ENCODE measurements around the gene GSPT1.

The GSPT1 gene

DNA sequence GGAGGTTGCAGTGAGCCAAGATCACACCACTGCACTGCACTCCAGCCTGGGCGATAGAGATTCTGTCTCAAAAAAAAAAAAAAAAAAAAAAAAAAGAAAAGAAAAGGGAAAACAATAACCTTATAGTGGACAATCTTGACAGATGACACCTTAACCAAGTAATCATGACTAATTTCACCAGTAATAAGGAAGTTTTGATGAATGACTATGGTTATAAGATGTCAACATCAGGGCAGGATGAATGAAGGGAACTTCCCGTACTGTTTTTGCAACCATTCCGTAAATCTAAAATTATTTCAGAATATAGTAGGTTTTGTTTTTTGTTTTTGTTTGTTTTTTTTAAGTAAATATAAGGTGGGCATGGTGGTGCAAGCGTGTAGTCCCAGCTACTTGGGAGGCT, 23.0 kb downstream of the GSPT1 start:
- H3K4me3 Mint-ChIP-seq = no peak overlapping the region
- H3K27ac Mint-ChIP-seq = no peak overlapping the region
- H3K27me3 Mint-ChIP-seq = no peaks in the 10 kb centered on the region
- ATAC-seq (no peak), DNase-seq (no peak)
- peaks cover 10% of the 10 kb centered on the region for H3K4me1 Mint-ChIP-seq
- no peaks in the 10 kb centered on the region for H3K9me3 Mint-ChIP-seq
- peaks cover 35% of the 10 kb centered on the region for H3K36me3 Mint-ChIP-seq (ENCODE audit: low read depth)

DNA sequence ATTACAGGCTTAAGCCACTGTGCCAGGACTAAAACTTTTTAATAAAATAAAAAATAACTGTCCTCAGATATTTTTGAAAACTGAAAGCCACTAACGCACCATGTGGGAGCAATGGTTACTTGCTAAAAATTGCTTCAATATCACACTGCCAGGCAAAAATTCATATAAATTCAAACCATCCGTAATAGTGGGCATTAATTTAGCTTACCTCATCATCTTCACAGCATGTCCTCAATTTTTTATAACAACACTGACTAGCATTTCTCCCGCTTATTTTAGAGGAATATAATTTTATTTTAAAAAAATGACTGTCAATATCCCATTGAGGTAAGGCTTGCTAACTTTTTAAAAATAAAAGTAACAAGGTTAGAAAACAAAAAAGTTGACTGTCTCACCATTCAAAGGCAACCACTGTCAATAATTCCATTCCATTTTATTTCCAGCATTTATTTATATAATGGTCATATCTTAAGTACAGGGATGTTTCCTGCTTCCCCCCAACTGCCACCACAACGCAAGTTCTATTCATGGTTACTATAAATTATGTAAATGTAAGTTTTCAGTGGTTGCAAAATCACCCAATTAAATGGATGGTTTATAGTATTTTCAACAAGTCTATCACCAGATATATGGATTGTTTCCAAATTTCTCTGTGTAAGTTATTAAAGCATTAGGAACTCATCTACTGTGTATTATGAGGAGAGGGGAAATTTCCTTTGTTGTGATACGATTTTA, 25.4 kb downstream of the GSPT1 start:
- H3K27me3 Mint-ChIP-seq = no peaks in the 10 kb centered on the region
- H3K27ac Mint-ChIP-seq = no peak overlapping the region
- no peak for DNase-seq
- H3K4me3 Mint-ChIP-seq = no peak overlapping the region
- H3K9me3 Mint-ChIP-seq = no peaks in the 10 kb centered on the region
- no peak for ATAC-seq
- peaks cover 42% of the 10 kb centered on the region for H3K36me3 Mint-ChIP-seq (ENCODE audit: low read depth)
- H3K4me1 Mint-ChIP-seq = no peaks in the 10 kb centered on the region

DNA sequence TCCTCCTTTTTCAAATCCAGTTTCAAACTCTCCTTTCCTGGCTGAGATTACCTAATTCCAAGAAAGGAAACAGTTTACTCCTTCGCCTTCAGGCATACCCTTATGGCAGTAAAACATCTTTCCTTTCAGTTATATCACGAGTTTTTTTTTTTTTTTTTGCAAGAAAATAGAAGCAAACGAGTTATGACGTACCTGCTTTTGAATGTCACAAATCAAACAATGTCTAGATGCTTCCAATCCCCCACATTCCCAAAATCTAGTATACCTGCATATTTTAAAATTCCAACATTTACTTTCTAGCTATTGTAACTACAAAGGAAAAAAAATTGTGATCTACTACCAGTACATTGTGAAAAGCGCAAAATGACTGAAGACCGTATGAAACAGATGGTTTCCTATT, 28.9 kb downstream of the GSPT1 start:
- DNase-seq (no peak), ATAC-seq (no peak)
- H3K36me3 Mint-ChIP-seq (ENCODE audit: low read depth) = peaks cover 49% of the 10 kb centered on the region
- H3K27ac Mint-ChIP-seq = no peak overlapping the region
- no peaks in the 10 kb centered on the region for H3K9me3 Mint-ChIP-seq
- no peaks in the 10 kb centered on the region for H3K4me1 Mint-ChIP-seq
- no peak overlapping the region for H3K4me3 Mint-ChIP-seq
- H3K27me3 Mint-ChIP-seq = no peaks in the 10 kb centered on the region

DNA sequence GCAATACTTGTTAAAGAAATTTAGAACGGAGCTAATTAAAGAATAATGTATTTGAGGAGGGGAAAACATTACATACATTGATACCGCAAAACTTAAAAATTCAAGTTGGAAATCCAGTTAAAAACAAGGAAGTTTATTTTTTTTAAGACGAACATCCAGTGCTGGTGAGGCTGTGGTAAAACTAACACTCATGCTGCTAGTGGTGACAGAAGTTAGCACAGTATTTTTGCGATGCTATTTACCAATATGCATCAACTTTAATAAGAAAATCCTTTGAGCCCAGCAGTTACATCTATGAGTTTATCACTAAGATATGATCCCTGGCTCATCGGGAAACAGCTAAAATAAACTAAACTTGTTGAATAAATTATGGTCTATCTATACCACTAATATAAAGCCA, 31.7 kb downstream of the GSPT1 start:
- Mint-ChIP-seq H3K27me3 (no peaks in the 10 kb centered on the region), H3K4me3 (no peak overlapping the region), H3K36me3 (ENCODE audit: low read depth) (peaks cover 56% of the 10 kb centered on the region), H3K4me1 (no peaks in the 10 kb centered on the region), H3K27ac (no peak overlapping the region), H3K9me3 (no peaks in the 10 kb centered on the region)
- DNase-seq (no peak), ATAC-seq (no peak)

DNA sequence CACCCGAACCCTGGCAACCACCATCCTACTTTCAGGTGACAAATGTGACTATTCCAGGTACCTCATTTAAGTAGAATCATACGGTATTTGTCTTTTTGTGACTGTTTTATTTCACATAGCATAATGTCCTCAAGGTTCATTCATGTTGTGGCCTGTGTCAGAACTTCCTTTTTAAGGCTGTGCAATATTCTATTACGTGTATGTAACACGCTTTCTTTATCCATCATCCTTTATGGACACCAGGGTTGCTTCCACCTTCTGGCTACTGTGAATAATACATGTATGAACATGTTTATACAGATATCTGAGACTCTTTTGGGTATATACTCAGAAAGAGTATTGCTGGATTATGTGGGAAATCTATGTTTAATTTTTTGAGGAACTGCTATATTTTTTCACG, 35.7 kb downstream of the GSPT1 start:
- Mint-ChIP-seq H3K9me3 (no peaks in the 10 kb centered on the region), H3K4me3 (no peak overlapping the region), H3K4me1 (no peaks in the 10 kb centered on the region), H3K27ac (no peak overlapping the region), H3K36me3 (ENCODE audit: low read depth) (peaks cover 56% of the 10 kb centered on the region), H3K27me3 (no peaks in the 10 kb centered on the region)
- DNase-seq = no peak
- no peak for ATAC-seq

DNA sequence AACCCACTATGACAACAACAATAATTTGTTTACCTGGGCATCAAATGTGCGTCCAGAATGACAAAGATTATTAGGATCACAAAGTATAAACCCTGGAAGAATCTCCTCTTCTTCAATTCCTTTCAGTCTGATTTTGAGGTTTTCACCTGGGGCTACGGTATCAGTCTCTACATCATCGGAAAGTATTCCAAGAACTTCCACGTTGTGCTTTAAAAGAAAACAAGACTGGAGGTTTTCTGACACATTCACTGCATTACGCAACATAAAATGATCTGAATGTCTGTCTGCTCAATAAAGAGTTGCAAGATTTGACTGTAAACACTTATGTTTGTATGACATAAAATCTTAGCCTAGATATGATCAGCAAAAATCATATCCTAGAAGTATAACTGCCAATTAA, 38.4 kb downstream of the GSPT1 start:
- Mint-ChIP-seq H3K27me3 (no peaks in the 10 kb centered on the region), H3K36me3 (ENCODE audit: low read depth) (peaks cover 59% of the 10 kb centered on the region)

DNA sequence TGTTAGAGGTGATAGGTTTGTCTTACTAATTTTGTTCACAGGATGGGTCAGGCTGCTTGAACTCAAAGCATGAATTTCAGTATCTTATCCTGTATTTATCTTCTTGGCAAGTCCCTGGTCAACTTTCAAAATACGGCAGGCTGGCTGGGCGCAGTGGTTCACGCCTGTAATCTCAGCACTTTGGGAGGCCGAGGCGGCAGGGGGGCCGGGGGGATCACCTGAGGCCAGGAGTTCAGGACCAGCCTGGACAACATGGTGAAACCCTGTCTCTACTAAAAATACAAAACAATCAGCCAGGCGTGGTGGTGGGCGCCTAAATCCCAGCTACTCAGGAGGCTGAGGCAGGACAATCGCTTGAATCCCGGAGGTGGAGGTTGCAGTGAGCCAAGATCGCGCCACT, 39.5 kb downstream of the GSPT1 start:
- Mint-ChIP-seq H3K4me1 (no peaks in the 10 kb centered on the region), H3K36me3 (ENCODE audit: low read depth) (peaks cover 56% of the 10 kb centered on the region), H3K27ac (no peak overlapping the region), H3K27me3 (no peaks in the 10 kb centered on the region), H3K4me3 (no peak overlapping the region), H3K9me3 (no peaks in the 10 kb centered on the region)
- no peak for ATAC-seq
- no peak for DNase-seq

More for the DNA sequence above, 38.4 kb downstream of the GSPT1 start:
- ATAC-seq (no peak), DNase-seq (no peak)
- no peaks in the 10 kb centered on the region for H3K9me3 Mint-ChIP-seq
- H3K27ac Mint-ChIP-seq = no peak overlapping the region
- H3K4me1 Mint-ChIP-seq = no peaks in the 10 kb centered on the region
- no peak overlapping the region for H3K4me3 Mint-ChIP-seq

DNA sequence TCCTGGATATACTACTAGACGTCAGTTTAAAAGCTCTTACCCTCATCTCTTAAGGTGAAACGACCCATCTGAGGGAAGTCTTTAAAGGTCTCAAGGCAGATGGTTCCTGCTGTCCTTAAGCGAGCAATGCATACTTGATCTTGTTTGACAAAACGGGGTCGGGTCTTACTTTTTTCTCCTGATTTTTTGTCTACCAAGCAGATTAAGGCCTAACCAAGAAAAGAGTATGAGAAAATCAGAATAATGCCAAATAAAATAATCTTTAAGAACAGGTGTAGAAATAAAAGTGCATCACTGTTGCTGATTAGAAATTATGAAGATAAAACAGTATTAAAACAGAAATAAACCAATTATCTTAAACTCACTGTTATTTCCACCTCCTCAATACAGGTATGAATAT, 40.0 kb downstream of the GSPT1 start:
- Mint-ChIP-seq H3K27ac (peak overlapping the region; percentile 12), H3K4me3 (no peak overlapping the region), H3K27me3 (no peaks in the 10 kb centered on the region), H3K36me3 (ENCODE audit: low read depth) (peaks cover 54% of the 10 kb centered on the region), H3K4me1 (no peaks in the 10 kb centered on the region), H3K9me3 (no peaks in the 10 kb centered on the region)
- no peak for DNase-seq
- ATAC-seq = no peak

DNA sequence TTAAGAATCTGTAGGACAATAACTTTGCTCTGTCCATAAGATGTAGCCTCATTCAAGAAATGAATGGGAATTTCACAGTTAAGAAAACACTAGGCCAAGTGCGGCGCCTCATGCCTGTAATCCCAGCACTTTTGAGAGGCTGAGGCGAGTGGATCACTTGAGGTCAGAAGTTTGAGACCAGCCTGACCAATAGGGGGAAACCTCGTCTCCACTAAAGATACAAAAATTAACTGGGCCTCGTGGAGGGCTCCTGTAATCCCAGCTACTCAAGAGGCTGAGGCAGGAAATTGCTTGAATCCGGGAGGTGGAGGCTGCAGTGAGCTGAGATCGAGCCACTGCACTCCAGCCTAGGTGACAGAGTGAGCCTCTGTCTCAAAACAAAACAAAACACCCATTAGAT, 44.6 kb downstream of the GSPT1 start:
- ATAC-seq (no peak), DNase-seq (no peak)
- peaks cover 14% of the 10 kb centered on the region for H3K4me1 Mint-ChIP-seq
- peak overlapping the region; percentile 9 for H3K27ac Mint-ChIP-seq
- no peaks in the 10 kb centered on the region for H3K9me3 Mint-ChIP-seq
- peaks cover 47% of the 10 kb centered on the region for H3K36me3 Mint-ChIP-seq (ENCODE audit: low read depth)
- no peak overlapping the region for H3K4me3 Mint-ChIP-seq
- no peaks in the 10 kb centered on the region for H3K27me3 Mint-ChIP-seq

DNA sequence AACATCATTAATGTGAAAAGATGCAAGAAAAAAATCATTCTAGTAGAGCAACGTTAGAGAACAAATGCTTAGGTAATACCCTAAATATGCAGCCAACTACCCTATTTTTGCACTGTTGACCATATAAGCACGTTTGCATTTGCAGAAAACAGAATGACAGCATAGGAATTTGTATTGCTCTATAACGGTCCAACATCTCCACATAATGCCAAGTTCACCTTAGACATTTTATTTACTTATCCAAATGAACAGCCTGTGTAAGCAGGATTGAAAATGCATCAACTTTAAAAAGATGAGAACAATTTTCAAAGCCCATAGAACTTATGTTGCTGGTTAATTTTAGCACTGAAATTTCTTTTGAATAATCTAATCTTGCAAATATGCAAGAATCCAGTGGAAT, 45.4 kb downstream of the GSPT1 start:
- no peak for DNase-seq
- no peak overlapping the region for H3K4me3 Mint-ChIP-seq
- H3K4me1 Mint-ChIP-seq = peaks cover 22% of the 10 kb centered on the region
- no peak for ATAC-seq
- no peak overlapping the region for H3K27ac Mint-ChIP-seq
- no peaks in the 10 kb centered on the region for H3K27me3 Mint-ChIP-seq
- peaks cover 44% of the 10 kb centered on the region for H3K36me3 Mint-ChIP-seq (ENCODE audit: low read depth)
- no peaks in the 10 kb centered on the region for H3K9me3 Mint-ChIP-seq

DNA sequence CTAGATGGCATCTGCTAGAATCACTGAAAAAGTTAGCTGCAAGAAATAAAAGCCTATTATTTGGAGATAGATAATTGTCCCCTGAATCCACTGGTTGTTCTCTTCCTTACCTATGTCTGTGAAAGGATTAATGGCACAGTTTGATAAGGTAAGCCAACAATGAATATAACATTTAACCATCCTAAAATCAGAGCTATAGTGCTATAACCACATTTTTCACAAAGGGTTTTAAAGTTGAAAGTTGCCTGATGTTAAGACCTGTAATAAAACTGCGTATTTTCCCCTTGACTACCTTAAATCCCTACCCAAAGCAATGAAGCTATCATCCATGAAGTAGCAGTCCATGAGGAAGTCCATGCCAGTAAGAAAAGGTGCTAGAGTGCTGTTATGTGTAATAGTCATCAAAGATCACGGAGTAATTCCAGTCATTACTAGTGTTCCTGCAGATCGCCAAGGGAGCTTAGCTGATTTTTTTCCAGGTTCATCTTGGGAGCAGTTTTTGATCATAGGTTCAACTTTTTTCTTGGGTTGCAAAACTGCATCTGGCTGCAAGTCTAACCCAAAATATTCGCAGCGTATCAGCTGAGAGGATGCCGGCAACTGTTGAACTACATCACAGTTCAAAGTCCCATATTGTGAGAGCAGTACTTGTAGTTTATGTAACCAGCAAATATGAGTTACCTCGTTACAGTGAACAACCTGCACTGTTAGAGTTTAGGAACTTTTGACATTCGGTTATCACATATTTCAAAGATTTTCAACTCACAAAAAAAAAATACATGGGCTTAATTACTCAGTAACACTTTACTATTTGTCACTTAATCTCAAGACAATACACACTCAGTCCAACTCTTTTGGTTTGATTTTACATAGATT, 46.2 kb downstream of the GSPT1 start:
- H3K4me3 Mint-ChIP-seq = no peak overlapping the region
- H3K36me3 Mint-ChIP-seq (ENCODE audit: low read depth) = peaks cover 36% of the 10 kb centered on the region
- H3K27ac Mint-ChIP-seq = no peak overlapping the region
- ATAC-seq (no peak), DNase-seq (no peak)
- no peaks in the 10 kb centered on the region for H3K27me3 Mint-ChIP-seq
- H3K4me1 Mint-ChIP-seq = peaks cover 28% of the 10 kb centered on the region
- H3K9me3 Mint-ChIP-seq = no peaks in the 10 kb centered on the region

DNA sequence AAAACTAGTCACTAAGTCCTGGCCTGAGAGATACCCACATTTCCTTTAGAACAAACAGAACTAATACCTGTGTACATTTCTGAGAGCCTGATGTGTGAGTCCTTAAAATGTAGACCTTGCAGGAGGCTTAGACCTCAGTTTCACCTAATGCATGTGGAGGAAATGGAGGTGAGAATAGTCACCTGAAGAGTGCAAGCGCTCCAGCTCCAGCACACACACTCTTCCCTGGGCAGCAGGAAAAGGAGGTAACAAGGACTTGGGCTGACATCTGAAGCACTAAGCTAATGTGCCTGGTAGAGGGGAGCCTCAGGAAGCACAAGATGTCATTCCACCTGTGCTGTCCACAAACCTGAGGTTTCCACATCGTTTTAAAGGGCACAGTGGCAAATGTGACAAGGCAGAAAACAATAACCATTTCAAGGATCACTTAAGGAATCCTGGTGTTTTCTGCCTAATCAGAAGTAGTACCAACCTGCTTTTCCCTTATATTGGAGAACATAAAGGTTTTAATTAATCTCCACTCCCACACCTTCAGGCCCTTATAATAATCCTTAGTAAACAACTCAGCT, 47.3 kb downstream of the GSPT1 start:
- DNase-seq = no peak
- peaks cover 30% of the 10 kb centered on the region for H3K4me1 Mint-ChIP-seq
- no peaks in the 10 kb centered on the region for H3K9me3 Mint-ChIP-seq
- peak; percentile 22 for ATAC-seq
- H3K36me3 Mint-ChIP-seq (ENCODE audit: low read depth) = peaks cover 26% of the 10 kb centered on the region
- peak overlapping the region; percentile 49 for H3K27ac Mint-ChIP-seq
- no peaks in the 10 kb centered on the region for H3K27me3 Mint-ChIP-seq
- no peak overlapping the region for H3K4me3 Mint-ChIP-seq

DNA sequence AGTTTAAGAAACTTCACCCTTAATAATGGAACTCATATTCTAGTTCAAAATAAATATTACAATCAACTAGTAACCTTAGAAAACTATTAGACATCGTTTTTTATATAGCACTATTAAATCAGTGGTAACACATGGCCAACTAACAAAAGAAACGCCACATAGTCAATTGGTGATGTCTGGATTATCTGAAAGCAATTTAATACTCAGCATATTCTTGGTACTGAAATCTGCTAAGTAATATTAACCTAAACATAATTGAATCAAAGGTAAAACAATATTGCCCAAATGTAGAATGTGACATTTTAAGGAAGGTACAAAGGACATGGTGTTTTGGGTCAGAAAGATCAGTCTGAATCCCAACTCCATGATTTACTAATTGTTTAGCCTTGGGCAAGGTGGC, 53.3 kb downstream of the GSPT1 start:
- H3K4me3 Mint-ChIP-seq = no peak overlapping the region
- no peak for DNase-seq
- no peak overlapping the region for H3K27ac Mint-ChIP-seq
- H3K27me3 Mint-ChIP-seq = no peaks in the 10 kb centered on the region
- H3K9me3 Mint-ChIP-seq = no peaks in the 10 kb centered on the region
- H3K36me3 Mint-ChIP-seq (ENCODE audit: low read depth) = peaks cover 8% of the 10 kb centered on the region
- peaks cover 24% of the 10 kb centered on the region for H3K4me1 Mint-ChIP-seq
- ATAC-seq = no peak

DNA sequence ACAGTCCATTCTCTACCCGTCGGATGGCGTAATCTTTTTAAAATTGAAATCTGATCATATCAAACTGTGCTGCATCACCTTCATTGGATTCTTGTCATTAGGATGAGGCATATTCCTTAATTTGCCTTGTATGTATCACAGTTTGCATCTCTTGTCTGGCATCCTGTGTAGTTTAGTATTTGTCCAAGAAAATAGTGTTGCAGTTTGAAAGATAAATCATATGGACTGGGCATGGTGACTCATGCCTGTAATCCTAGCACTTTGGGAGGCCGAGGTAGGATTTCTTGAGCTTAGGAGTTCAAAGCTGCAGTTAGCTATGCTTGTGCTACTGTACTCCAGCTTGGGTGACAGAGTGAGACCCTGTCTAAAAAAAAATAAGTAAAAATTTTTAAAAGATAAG, 58.6 kb downstream of the GSPT1 start:
- no peaks in the 10 kb centered on the region for H3K27me3 Mint-ChIP-seq
- H3K4me3 Mint-ChIP-seq = no peak overlapping the region
- no peak for DNase-seq
- no peaks in the 10 kb centered on the region for H3K9me3 Mint-ChIP-seq
- H3K27ac Mint-ChIP-seq = no peak overlapping the region
- H3K36me3 Mint-ChIP-seq (ENCODE audit: low read depth) = peaks cover 22% of the 10 kb centered on the region
- peaks cover 39% of the 10 kb centered on the region for H3K4me1 Mint-ChIP-seq
- no peak for ATAC-seq
